ENCODE measurements around the gene ITFG1. TPM values are rescaled to one million over a fixed set of nuclear protein-coding genes. Genes with fewer than 3 reads are reported as not detected.

Gene ITFG1
- total RNA-seq, 2 donors from 2014 or later = 17.8 to 24.6 TPM

GRCh38 chr16:47258874-47259461, 201.9 kb downstream of the ITFG1 start:
- TF ChIP-seq CTCF (IDR thresholded peaks at IDR 0.05) (peak in 6 of 7 experiments; percentile 12 to 35 (median 28)), POLR2A (IDR thresholded peaks at IDR 0.05) (no peak)
- WGBS, 2 donors = 58 to 59% methylated on average over 2 of the region's 2 CpGs
- no peaks in the 10 kb centered on the region for H3K4me1 ChIP-seq
- H3K4me3 ChIP-seq = no peak overlapping the region
- H3K36me3 ChIP-seq (replicated peaks in 1 of 2; ENCODE audit: insufficient read depth in 1 of 2, low read depth in 2 of 2) = no peaks in the 10 kb centered on the region
- H3K27me3 ChIP-seq = no peaks in the 10 kb centered on the region
- H3K9me3 ChIP-seq = no peaks in the 10 kb centered on the region
- ATAC-seq (no peak), DNase-seq (no peak)
- no peak overlapping the region for H3K27ac ChIP-seq
- intact Hi-C loops (cut with DNase I) = no loop called here

GRCh38 chr16:47254756-47255155, 206.1 kb downstream of the ITFG1 start:
- intact Hi-C loops (cut with DNase I) = no loop called here
- Histone ChIP-seq H3K27ac (no peak overlapping the region), H3K27me3 (no peaks in the 10 kb centered on the region), H3K9me3 (no peaks in the 10 kb centered on the region), H3K36me3 (replicated peaks in 1 of 2; ENCODE audit: insufficient read depth in 1 of 2, low read depth in 2 of 2) (no peaks in the 10 kb centered on the region), H3K4me3 (no peak overlapping the region), H3K4me1 (no peaks in the 10 kb centered on the region)
- no peak for TF ChIP-seq CTCF (IDR thresholded peaks at IDR 0.05)
- no peak for TF ChIP-seq POLR2A (IDR thresholded peaks at IDR 0.05)
- DNase-seq = no peak
- ATAC-seq = no peak
- WGBS, 2 donors = 98% methylated on average over 6 of the region's 6 CpGs

GRCh38 chr16:47250983-47251382, 209.9 kb downstream of the ITFG1 start:
- no peak for DNase-seq
- H3K4me3 ChIP-seq = no peak overlapping the region
- ATAC-seq = no peak
- H3K4me1 ChIP-seq = no peaks in the 10 kb centered on the region
- no peaks in the 10 kb centered on the region for H3K9me3 ChIP-seq
- H3K27ac ChIP-seq = no peak overlapping the region
- no peaks in the 10 kb centered on the region for H3K36me3 ChIP-seq (replicated peaks in 1 of 2; ENCODE audit: insufficient read depth in 1 of 2, low read depth in 2 of 2)
- no peaks in the 10 kb centered on the region for H3K27me3 ChIP-seq
- no peak for TF ChIP-seq POLR2A (IDR thresholded peaks at IDR 0.05)
- TF ChIP-seq CTCF (IDR thresholded peaks at IDR 0.05) = no peak
- intact Hi-C loops (cut with DNase I) = no loop called here
- 88% methylated on average over 2 of the region's 2 CpGs for WGBS, 2 donors

GRCh38 chr16:47247690-47248089, 213.2 kb downstream of the ITFG1 start:
- TF ChIP-seq POLR2A (IDR thresholded peaks at IDR 0.05) = no peak
- TF ChIP-seq CTCF (IDR thresholded peaks at IDR 0.05) = no peak
- WGBS, 2 donors = 49 to 55% methylated on average over 3 of the region's 3 CpGs
- Histone ChIP-seq H3K36me3 (replicated peaks in 1 of 2; ENCODE audit: insufficient read depth in 1 of 2, low read depth in 2 of 2) (no peaks in the 10 kb centered on the region), H3K27me3 (no peaks in the 10 kb centered on the region), H3K4me3 (no peak overlapping the region), H3K9me3 (no peaks in the 10 kb centered on the region), H3K27ac (no peak overlapping the region), H3K4me1 (no peaks in the 10 kb centered on the region)
- intact Hi-C loops (cut with DNase I) = no loop called here
- ATAC-seq = no peak
- no peak for DNase-seq

GRCh38 chr16:47244206-47244605, 216.7 kb downstream of the ITFG1 start:
- WGBS, 2 donors = 73 to 74% methylated on average over 4 of the region's 4 CpGs
- Histone ChIP-seq H3K27ac (no peak overlapping the region), H3K9me3 (no peaks in the 10 kb centered on the region), H3K27me3 (no peaks in the 10 kb centered on the region), H3K4me3 (no peak overlapping the region), H3K4me1 (no peaks in the 10 kb centered on the region), H3K36me3 (replicated peaks in 1 of 2; ENCODE audit: insufficient read depth in 1 of 2, low read depth in 2 of 2) (no peaks in the 10 kb centered on the region)
- DNase-seq (no peak), ATAC-seq (no peak)
- no peak for TF ChIP-seq CTCF (IDR thresholded peaks at IDR 0.05)
- TF ChIP-seq POLR2A (IDR thresholded peaks at IDR 0.05) = no peak
- intact Hi-C loops (cut with DNase I) = no loop called here

All from body of pancreas (tissue), 4 donors.